Activated naive CD8-positive, alpha-beta T cell treated with anti-CD3 and anti-CD28 coated beads, Interleukin-2, amount 10 ng/mL, durations not matched to agents 7 days and 5 days (primary cell): ENCODE measurements around the gene KRT76. TPM values are rescaled to one million over a fixed set of nuclear protein-coding genes. Genes with fewer than 3 reads are reported as not detected.
"Not testable (repeated sequence)": the region's sequence is repeated elsewhere in the genome, so short reads cannot be mapped to it uniquely, and the experiment has no call there.

Source experiments
- ATAC-seq: fragments of 150-1000 bp; cut with Tn5 transposase; one replicate; pipeline ENCODE4 v1.10.0; 2021; ENCODE audit warnings: low read depth, moderate library complexity
- POLR2A ChIA-PET: fragments of 350-600 bp; sonication (Branson Sonifier 250); formaldehyde crosslinking; loops from one replicate; lab custom pipeline; 2021; ENCODE audit warnings: antibody characterized with exemption; lab: Charles Lee
- DNase-seq: peaks from one replicate; pipeline ENCODE4 v3.0.0; 2021
- H3K27ac Mint-ChIP-seq: one replicate; pipeline ENCODE4 v1.8.0; 2022; ENCODE audit warnings: mild to moderate bottlenecking, mixed read lengths
- H3K27me3 Mint-ChIP-seq: one replicate; pipeline ENCODE4 v1.8.0; 2022; ENCODE audit warnings: mild to moderate bottlenecking, moderate library complexity, mixed read lengths
- H3K36me3 Mint-ChIP-seq: one replicate; pipeline ENCODE4 v1.8.0; 2021; ENCODE audit warnings: mild to moderate bottlenecking, mixed read lengths
- H3K4me1 Mint-ChIP-seq: one replicate; pipeline ENCODE4 v1.8.0; 2021; ENCODE audit warnings: mixed read lengths
- H3K4me3 Mint-ChIP-seq: one replicate; pipeline ENCODE4 v1.8.0; 2022; ENCODE audit warnings: mild to moderate bottlenecking, moderate library complexity, mixed read lengths
- H3K9me3 Mint-ChIP-seq: one replicate; pipeline ENCODE4 v1.8.0; 2021; ENCODE audit warnings: mixed read lengths
- total RNA-seq, 2 experiments: library from RNA; stranded (reverse); gene quantifications; one replicate each; pipeline ENCODE4 v1.2.3, GENCODE V29; 2021

Gene KRT76
- total RNA-seq, 2 experiments from 2014 or later, result not detected

GRCh38 chr12:52759695-52760094 is 17.4 kb downstream of the KRT76 start:
- Mint-ChIP-seq H3K36me3 (no peaks in the 10 kb centered on the region), H3K4me3 (no peak overlapping the region), H3K4me1 (no peaks in the 10 kb centered on the region), H3K27me3 (peaks cover 3% of the 10 kb centered on the region), H3K9me3 (peaks cover 3% of the 10 kb centered on the region), H3K27ac (no peak overlapping the region)
- DNase-seq (no peak), ATAC-seq (no peak)
- POLR2A ChIA-PET, result no interaction called here

GRCh38 chr12:52759218-52759617 is 17.9 kb downstream of the KRT76 start:
- Mint-ChIP-seq H3K9me3 (peaks cover 3% of the 10 kb centered on the region), H3K36me3 (no peaks in the 10 kb centered on the region), H3K27ac (no peak overlapping the region), H3K4me1 (no peaks in the 10 kb centered on the region), H3K4me3 (no peak overlapping the region), H3K27me3 (peaks cover 3% of the 10 kb centered on the region)
- DNase-seq (no peak), ATAC-seq (no peak)
- POLR2A ChIA-PET, result no interaction called here

GRCh38 chr12:52757449-52758176 is 19.5 kb downstream of the KRT76 start:
- no peak overlapping the region for H3K4me3 Mint-ChIP-seq
- no peak overlapping the region for H3K27ac Mint-ChIP-seq
- POLR2A ChIA-PET, result no interaction called here
- H3K36me3 Mint-ChIP-seq, result no peaks in the 10 kb centered on the region
- no peaks in the 10 kb centered on the region for H3K4me1 Mint-ChIP-seq
- no peak for DNase-seq
- ATAC-seq, result no peak
- H3K9me3 Mint-ChIP-seq, result peaks cover 3% of the 10 kb centered on the region
- H3K27me3 Mint-ChIP-seq, result peaks cover 3% of the 10 kb centered on the region

GRCh38 chr12:52756281-52756960 is 20.7 kb downstream of the KRT76 start:
- no peak for DNase-seq
- Mint-ChIP-seq H3K27ac (no peak overlapping the region), H3K27me3 (peaks cover 3% of the 10 kb centered on the region), H3K4me3 (no peak overlapping the region), H3K9me3 (peaks cover 1% of the 10 kb centered on the region), H3K36me3 (no peaks in the 10 kb centered on the region), H3K4me1 (no peaks in the 10 kb centered on the region)
- POLR2A ChIA-PET, result no interaction called here
- ATAC-seq, result no peak

GRCh38 chr12:52755533-52755932 is 21.6 kb downstream of the KRT76 start:
- Mint-ChIP-seq H3K27ac (no peak overlapping the region), H3K4me1 (no peaks in the 10 kb centered on the region), H3K4me3 (no peak overlapping the region), H3K27me3 (peaks cover 3% of the 10 kb centered on the region), H3K9me3 (peaks cover 1% of the 10 kb centered on the region), H3K36me3 (no peaks in the 10 kb centered on the region)
- ATAC-seq, result no peak
- no peak for DNase-seq
- POLR2A ChIA-PET, result no interaction called here

GRCh38 chr12:52754135-52754534 is 23.0 kb downstream of the KRT76 start:
- no peaks in the 10 kb centered on the region for H3K9me3 Mint-ChIP-seq
- no peaks in the 10 kb centered on the region for H3K4me1 Mint-ChIP-seq
- ATAC-seq (no peak), DNase-seq (no peak)
- peaks cover 8% of the 10 kb centered on the region for H3K27me3 Mint-ChIP-seq
- no peak overlapping the region for H3K4me3 Mint-ChIP-seq
- no peak overlapping the region for H3K27ac Mint-ChIP-seq
- POLR2A ChIA-PET, result no interaction called here
- no peaks in the 10 kb centered on the region for H3K36me3 Mint-ChIP-seq

- H3K9me3 Mint-ChIP-seq, result no peaks in the 10 kb centered on the region
- no peak overlapping the region for H3K27ac Mint-ChIP-seq
- DNase-seq (no peak), ATAC-seq (no peak)
- peaks cover 8% of the 10 kb centered on the region for H3K27me3 Mint-ChIP-seq
- POLR2A ChIA-PET, result no interaction called here
- peaks cover 6% of the 10 kb centered on the region for H3K4me1 Mint-ChIP-seq
- H3K4me3 Mint-ChIP-seq, result no peak overlapping the region
- H3K36me3 Mint-ChIP-seq, result no peaks in the 10 kb centered on the region
Measured at GRCh38 chr12:52753283-52753682, 23.9 kb downstream of the KRT76 start.

GRCh38 chr12:52752516-52752915 is 24.6 kb downstream of the KRT76 start:
- H3K4me3 Mint-ChIP-seq, result no peak overlapping the region
- no peaks in the 10 kb centered on the region for H3K9me3 Mint-ChIP-seq
- peaks cover 8% of the 10 kb centered on the region for H3K27me3 Mint-ChIP-seq
- DNase-seq (no peak), ATAC-seq (no peak)
- no peak overlapping the region for H3K27ac Mint-ChIP-seq
- POLR2A ChIA-PET, result no interaction called here
- peaks cover 6% of the 10 kb centered on the region for H3K4me1 Mint-ChIP-seq
- H3K36me3 Mint-ChIP-seq, result no peaks in the 10 kb centered on the region

- Mint-ChIP-seq H3K4me1 (peaks cover 6% of the 10 kb centered on the region), H3K27me3 (peaks cover 8% of the 10 kb centered on the region), H3K27ac (no peak overlapping the region), H3K36me3 (no peaks in the 10 kb centered on the region), H3K9me3 (no peaks in the 10 kb centered on the region), H3K4me3 (no peak overlapping the region)
- no peak for ATAC-seq
- POLR2A ChIA-PET, result no interaction called here
- DNase-seq, result no peak
Measured at GRCh38 chr12:52751795-52752194, 25.4 kb downstream of the KRT76 start.

- ATAC-seq, H3K27ac Mint-ChIP-seq, DNase-seq, H3K4me3 Mint-ChIP-seq, H3K27me3 Mint-ChIP-seq, POLR2A ChIA-PET, H3K4me1 Mint-ChIP-seq, H3K9me3 Mint-ChIP-seq, H3K36me3 Mint-ChIP-seq: not testable (repeated sequence)
Measured at GRCh38 chr12:52750532-52750931, 26.6 kb downstream of the KRT76 start.

- H3K9me3 Mint-ChIP-seq, result no peaks in the 10 kb centered on the region
- no peak overlapping the region for H3K27ac Mint-ChIP-seq
- DNase-seq (no peak), ATAC-seq (no peak)
- no peaks in the 10 kb centered on the region for H3K36me3 Mint-ChIP-seq
- no peak overlapping the region for H3K4me3 Mint-ChIP-seq
- H3K27me3 Mint-ChIP-seq, result peaks cover 8% of the 10 kb centered on the region
- peaks cover 6% of the 10 kb centered on the region for H3K4me1 Mint-ChIP-seq
- POLR2A ChIA-PET, result no interaction called here
Measured at GRCh38 chr12:52749827-52750226, 27.3 kb downstream of the KRT76 start.

- H3K9me3 Mint-ChIP-seq, result no peaks in the 10 kb centered on the region
- H3K27ac Mint-ChIP-seq, result peak overlapping the region; percentile 21
- no peaks in the 10 kb centered on the region for H3K36me3 Mint-ChIP-seq
- H3K4me3 Mint-ChIP-seq, result no peak overlapping the region
- peaks cover 6% of the 10 kb centered on the region for H3K4me1 Mint-ChIP-seq
- DNase-seq (no peak), ATAC-seq (no peak)
- POLR2A ChIA-PET, result no interaction called here
- peaks cover 8% of the 10 kb centered on the region for H3K27me3 Mint-ChIP-seq
Measured at GRCh38 chr12:52748578-52748977, 28.6 kb downstream of the KRT76 start.

- POLR2A ChIA-PET, result no interaction called here
- H3K4me1 Mint-ChIP-seq, result peaks cover 6% of the 10 kb centered on the region
- H3K4me3 Mint-ChIP-seq, result no peak overlapping the region
- DNase-seq (no peak), ATAC-seq (no peak)
- H3K27me3 Mint-ChIP-seq, result peaks cover 9% of the 10 kb centered on the region
- H3K36me3 Mint-ChIP-seq, result no peaks in the 10 kb centered on the region
- H3K9me3 Mint-ChIP-seq, result no peaks in the 10 kb centered on the region
- no peak overlapping the region for H3K27ac Mint-ChIP-seq
Measured at GRCh38 chr12:52745554-52745953, 31.6 kb downstream of the KRT76 start.

- Mint-ChIP-seq H3K27ac (no peak overlapping the region), H3K36me3 (no peaks in the 10 kb centered on the region), H3K9me3 (no peaks in the 10 kb centered on the region), H3K27me3 (peaks cover 6% of the 10 kb centered on the region), H3K4me1 (peaks cover 6% of the 10 kb centered on the region), H3K4me3 (no peak overlapping the region)
- DNase-seq (no peak), ATAC-seq (no peak)
- POLR2A ChIA-PET, result no interaction called here
Measured at GRCh38 chr12:52744493-52745156, 32.5 kb downstream of the KRT76 start.
